OCI-LY3 (cell line): Measurements from ENCODE around the gene SNX14.

Source experiments
- H2AFZ ChIP-seq: fragments of 200-600, 300-600 bp; shearing (Covaris generic); 2 replicates; pipeline ENCODE4 v1.6.0; 2014; ENCODE audit warnings: antibody characterized with exemption, low read depth, low read length
- H3K27ac ChIP-seq: fragments of 200-600, 300-600 bp; sonication (generic); 2 replicates; pipeline ENCODE4 v1.5.1; 2014; ENCODE audit warnings: mild to moderate bottlenecking, low read length, moderate library complexity, mixed read lengths
- H3K27me3 ChIP-seq: fragments of 200-600, 300-600 bp; sonication (generic); 2 replicates; pipeline ENCODE4 v1.6.1; 2014; ENCODE audit warnings: low read depth, low read length, mixed read lengths
- H3K36me3 ChIP-seq: fragments of 200-600, 300-600 bp; sonication (generic); replicated peaks from 2 replicates; pipeline ENCODE3; 2014; ENCODE audit warnings: low read depth, low read length, mixed read lengths
- H3K4me1 ChIP-seq: fragments of 300-600, 200-600 bp; sonication (generic); 2 replicates; pipeline ENCODE4 v1.6.1; 2014; ENCODE audit warnings: low read length, mixed read lengths
- H3K4me2 ChIP-seq: fragments of 200-600, 300-600 bp; sonication (generic); 2 replicates; pipeline ENCODE4 v1.6.1; 2014; ENCODE audit warnings: low read length, mixed read lengths
- H3K4me3 ChIP-seq: fragments of 300-600, 200-600 bp; sonication (generic); 2 replicates; pipeline ENCODE4 v1.5.1; 2014; ENCODE audit warnings: antibody characterized with exemption, mild to moderate bottlenecking, low read length, moderate library complexity
- H3K79me2 ChIP-seq: fragments of 300-600, 200-600 bp; shearing (Covaris generic); 2 replicates; pipeline ENCODE4 v1.6.1; 2014; ENCODE audit warnings: mild to moderate bottlenecking, low read length, mixed read lengths
- H3K9ac ChIP-seq: fragments of 300-600, 200-600 bp; shearing (Covaris generic); 2 replicates; pipeline ENCODE4 v1.6.0; 2014; ENCODE audit warnings: mild to moderate bottlenecking, low read length, moderate library complexity
- H3K9me3 ChIP-seq: fragments of 200-600, 300-600 bp; shearing (Covaris generic); 2 replicates; pipeline ENCODE4 v1.6.1; 2014; ENCODE audit warnings: low read length, mixed read lengths; ENCODE audit not compliant: insufficient read depth
- H4K20me1 ChIP-seq: fragments of 200-600, 300-600 bp; sonication (generic); 2 replicates; pipeline ENCODE4 v1.6.1; 2016; ENCODE audit warnings: low read length, mixed read lengths; ENCODE audit not compliant: insufficient read depth
- EZH2phosphoT487 ChIP-seq: fragments of 200-600 bp; shearing (Covaris generic); IDR thresholded peaks from 2 replicates; pipeline ENCODE4 v1.6.1; 2018; ENCODE audit warnings: antibody characterized with exemption, mixed run types, low read depth
- TF ChIP-seq, protein P1 (sequence below): fragments of 200-600, 300-600 bp; sonication (generic); IDR thresholded peaks from 2 replicates; pipeline ENCODE4 v1.5.1; 2014; ENCODE audit warnings: antibody characterized with exemption, low read length, low read depth

The SNX14 gene

GRCh38 chr6:85561750-85562357 is 31.8 kb downstream of the SNX14 start:
- TF ChIP-seq EZH2phosphoT487, result no peak
- no peak overlapping the region for H3K27ac ChIP-seq
- H2AFZ ChIP-seq, result no peak overlapping the region
- peaks cover 4% of the 10 kb centered on the region for H3K4me1 ChIP-seq
- H3K79me2 ChIP-seq, result no peaks in the 10 kb centered on the region
- H4K20me1 ChIP-seq, result no peaks in the 10 kb centered on the region
- H3K27me3 ChIP-seq, result no peaks in the 10 kb centered on the region
- H3K4me2 ChIP-seq, result no peak overlapping the region
- H3K4me3 ChIP-seq, result no peak overlapping the region
- H3K9me3 ChIP-seq, result no peaks in the 10 kb centered on the region
- H3K36me3 ChIP-seq, result no peaks in the 10 kb centered on the region
- H3K9ac ChIP-seq, result no peak overlapping the region

GRCh38 chr6:85556992-85557668 is 36.5 kb downstream of the SNX14 start:
- Histone ChIP-seq H3K27me3 (no peaks in the 10 kb centered on the region), H3K9me3 (no peaks in the 10 kb centered on the region), H3K27ac (no peak overlapping the region), H3K79me2 (no peaks in the 10 kb centered on the region), H2AFZ (no peak overlapping the region), H4K20me1 (no peaks in the 10 kb centered on the region), H3K4me1 (no peaks in the 10 kb centered on the region), H3K4me2 (no peak overlapping the region), H3K36me3 (no peaks in the 10 kb centered on the region), H3K9ac (no peak overlapping the region), H3K4me3 (no peak overlapping the region)
- TF ChIP-seq, protein P1, sequence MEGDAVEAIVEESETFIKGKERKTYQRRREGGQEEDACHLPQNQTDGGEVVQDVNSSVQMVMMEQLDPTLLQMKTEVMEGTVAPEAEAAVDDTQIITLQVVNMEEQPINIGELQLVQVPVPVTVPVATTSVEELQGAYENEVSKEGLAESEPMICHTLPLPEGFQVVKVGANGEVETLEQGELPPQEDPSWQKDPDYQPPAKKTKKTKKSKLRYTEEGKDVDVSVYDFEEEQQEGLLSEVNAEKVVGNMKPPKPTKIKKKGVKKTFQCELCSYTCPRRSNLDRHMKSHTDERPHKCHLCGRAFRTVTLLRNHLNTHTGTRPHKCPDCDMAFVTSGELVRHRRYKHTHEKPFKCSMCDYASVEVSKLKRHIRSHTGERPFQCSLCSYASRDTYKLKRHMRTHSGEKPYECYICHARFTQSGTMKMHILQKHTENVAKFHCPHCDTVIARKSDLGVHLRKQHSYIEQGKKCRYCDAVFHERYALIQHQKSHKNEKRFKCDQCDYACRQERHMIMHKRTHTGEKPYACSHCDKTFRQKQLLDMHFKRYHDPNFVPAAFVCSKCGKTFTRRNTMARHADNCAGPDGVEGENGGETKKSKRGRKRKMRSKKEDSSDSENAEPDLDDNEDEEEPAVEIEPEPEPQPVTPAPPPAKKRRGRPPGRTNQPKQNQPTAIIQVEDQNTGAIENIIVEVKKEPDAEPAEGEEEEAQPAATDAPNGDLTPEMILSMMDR, result no peak

GRCh38 chr6:85552652-85553051 is 41.0 kb downstream of the SNX14 start:
- Histone ChIP-seq H3K4me2 (no peak overlapping the region), H3K4me1 (no peaks in the 10 kb centered on the region), H3K36me3 (peaks cover 6% of the 10 kb centered on the region), H3K79me2 (no peaks in the 10 kb centered on the region), H3K27me3 (no peaks in the 10 kb centered on the region), H4K20me1 (no peaks in the 10 kb centered on the region), H3K9ac (no peak overlapping the region), H3K27ac (no peak overlapping the region), H3K4me3 (no peak overlapping the region), H3K9me3 (no peaks in the 10 kb centered on the region), H2AFZ (no peak overlapping the region)
- TF ChIP-seq, protein P1, result no peak
- no peak for TF ChIP-seq EZH2phosphoT487

DNA sequence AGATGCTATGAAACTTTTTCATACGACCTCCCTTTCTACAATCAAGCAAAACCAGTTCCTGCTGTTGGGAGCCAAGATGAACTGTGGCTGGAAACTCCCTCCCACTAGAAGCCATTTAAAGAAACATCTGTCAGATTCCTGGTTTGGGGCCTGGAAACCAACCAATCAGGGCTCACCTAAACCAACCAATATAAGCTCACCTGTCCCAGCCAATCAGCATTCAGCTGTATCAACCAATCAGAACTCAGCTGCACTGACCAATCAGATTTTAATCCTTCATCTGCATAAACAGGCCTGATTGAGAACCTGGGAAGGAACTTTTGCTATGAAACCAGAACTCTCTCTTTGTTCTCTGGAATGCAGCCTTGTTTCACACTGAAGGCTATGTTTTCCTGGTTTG is 42.4 kb downstream of the SNX14 start:
- Histone ChIP-seq H3K27me3 (no peaks in the 10 kb centered on the region), H3K4me1 (no peaks in the 10 kb centered on the region), H2AFZ (no peak overlapping the region)

More for the DNA sequence above, 42.4 kb downstream of the SNX14 start:
- Histone ChIP-seq H4K20me1 (no peaks in the 10 kb centered on the region), H3K9me3 (no peaks in the 10 kb centered on the region), H3K79me2 (no peaks in the 10 kb centered on the region), H3K27ac (no peak overlapping the region), H3K4me3 (no peak overlapping the region), H3K36me3 (peaks cover 10% of the 10 kb centered on the region), H3K9ac (no peak overlapping the region), H3K4me2 (no peak overlapping the region)
- no peak for TF ChIP-seq EZH2phosphoT487
- TF ChIP-seq, protein P1, result no peak
